ENCODE measurements around the gene SLC9C2.
"Not testable (repeated sequence)": the region's sequence is repeated elsewhere in the genome, so short reads cannot be mapped to it uniquely, and the experiment has no call there.

SLC9C2 gene

DNA sequence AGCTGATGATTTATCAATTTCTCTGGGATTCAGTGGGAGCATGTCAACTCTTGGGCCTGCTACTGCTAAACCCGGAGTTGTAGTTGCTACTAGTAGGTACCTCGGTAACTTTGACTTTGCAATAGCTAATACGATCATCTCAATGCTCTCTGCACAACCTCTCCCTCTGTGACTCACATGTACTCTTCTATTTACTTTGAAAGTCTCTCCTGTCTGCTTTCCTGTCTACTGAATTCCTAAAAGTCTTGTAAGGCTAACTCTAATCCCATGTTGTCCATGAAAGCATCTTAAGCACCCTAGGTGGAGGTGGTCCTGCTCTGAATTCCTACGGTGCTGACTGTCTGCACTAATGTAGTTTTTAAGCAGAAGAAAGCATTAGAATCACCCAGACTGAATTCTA lies 29.3 kb downstream of the SLC9C2 start:
- DNase-seq = no peak

DNA sequence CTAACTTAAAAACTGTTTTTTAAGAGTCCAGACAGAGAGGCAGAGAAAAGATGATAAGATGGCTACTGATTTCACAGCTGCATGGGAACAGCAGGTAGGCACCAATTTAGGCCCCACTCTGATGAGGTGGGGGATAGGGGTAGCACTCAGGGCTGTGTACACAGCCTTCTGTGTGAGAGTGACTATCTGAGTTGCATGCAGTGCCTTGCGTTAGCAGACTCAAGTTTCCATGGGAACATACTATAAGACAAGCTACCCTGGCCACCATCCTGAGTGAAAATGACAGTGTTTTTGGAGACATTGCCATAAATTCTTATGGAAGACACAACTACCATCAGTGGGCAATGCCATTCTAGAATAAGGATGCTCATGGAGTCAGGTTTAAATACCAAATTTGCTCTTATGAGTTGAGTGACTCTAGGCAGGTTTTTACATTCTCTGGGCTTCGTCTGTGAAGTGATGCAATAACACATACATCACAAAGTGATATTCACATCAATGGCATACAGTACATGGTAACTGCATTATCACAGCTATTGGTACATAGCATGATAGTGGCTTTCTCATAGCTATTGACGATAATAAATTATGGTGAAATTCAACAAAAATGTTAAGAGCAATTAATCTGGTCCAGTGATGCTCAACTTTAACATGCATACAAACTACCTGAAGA lies 30.5 kb downstream of the SLC9C2 start:
- DNase-seq = no peak

DNA sequence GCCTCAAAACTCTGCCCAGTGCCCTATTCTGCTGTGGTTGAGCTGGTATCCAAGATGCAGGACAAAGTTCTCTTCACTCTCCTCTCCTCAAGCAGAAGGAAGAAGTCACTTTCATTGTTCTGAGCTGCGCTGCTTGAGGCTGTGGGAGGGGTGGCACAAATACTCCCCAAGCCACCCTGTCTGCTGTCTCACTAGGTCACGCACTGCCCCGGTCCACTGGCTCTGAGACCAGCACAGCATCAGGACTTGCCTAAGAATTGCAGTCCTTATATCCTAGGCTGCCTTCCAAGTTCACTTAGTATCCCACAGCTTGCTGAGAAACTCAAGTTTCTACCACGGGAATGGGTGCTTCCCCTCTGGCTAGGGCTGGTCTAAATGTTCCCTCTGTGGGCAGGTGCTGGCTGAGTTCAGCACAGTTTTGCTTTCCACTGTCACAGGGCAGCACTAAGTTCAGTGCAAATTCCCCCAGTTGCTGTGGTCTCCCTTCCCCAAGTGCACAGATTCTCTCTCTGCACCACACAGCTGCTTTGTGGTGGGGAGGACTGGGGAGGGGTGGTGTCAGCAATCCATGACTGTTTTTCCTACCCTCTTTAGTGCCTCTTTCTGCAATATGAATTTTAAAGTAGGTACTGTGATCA lies 32.4 kb downstream of the SLC9C2 start:
- no peak for DNase-seq

DNA sequence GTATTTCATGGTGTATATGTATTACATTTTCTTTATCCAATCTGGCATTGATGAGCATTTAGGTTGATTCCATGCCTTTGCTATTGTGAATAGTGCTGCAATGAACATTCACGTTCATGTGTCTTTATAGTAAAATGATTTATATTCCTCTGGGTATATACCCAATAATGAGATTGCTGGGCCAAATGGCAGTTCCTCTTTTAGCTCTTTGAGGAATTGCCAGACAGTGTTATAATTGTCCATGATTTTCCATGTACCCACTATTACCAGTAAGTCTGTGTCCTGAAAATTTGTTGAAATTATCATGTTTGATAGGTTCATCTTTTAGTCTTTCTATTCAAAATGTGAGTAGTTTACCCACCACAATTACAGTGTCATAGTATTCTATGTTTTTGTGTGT lies 34.4 kb downstream of the SLC9C2 start:
- DNase-seq = no peak

DNA sequence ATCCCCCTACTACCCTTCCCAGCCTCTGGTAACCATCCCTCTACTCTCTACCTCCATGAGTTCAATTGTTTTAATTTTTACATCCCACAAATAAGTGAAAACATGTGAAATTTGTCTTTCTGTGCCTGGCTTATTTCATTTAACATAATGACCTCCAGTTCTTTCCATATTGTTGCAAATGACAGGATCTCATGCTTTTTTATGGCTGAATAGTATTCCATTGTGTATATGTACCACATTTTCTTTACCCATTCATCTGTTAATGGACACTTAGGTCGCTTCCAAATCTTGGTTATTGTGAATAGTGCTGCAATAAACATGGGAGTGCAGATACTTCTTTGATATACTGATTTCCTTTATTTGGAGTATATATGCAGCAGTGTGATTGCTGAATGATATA lies 39.0 kb downstream of the SLC9C2 start:
- not testable (repeated sequence) for DNase-seq

DNA sequence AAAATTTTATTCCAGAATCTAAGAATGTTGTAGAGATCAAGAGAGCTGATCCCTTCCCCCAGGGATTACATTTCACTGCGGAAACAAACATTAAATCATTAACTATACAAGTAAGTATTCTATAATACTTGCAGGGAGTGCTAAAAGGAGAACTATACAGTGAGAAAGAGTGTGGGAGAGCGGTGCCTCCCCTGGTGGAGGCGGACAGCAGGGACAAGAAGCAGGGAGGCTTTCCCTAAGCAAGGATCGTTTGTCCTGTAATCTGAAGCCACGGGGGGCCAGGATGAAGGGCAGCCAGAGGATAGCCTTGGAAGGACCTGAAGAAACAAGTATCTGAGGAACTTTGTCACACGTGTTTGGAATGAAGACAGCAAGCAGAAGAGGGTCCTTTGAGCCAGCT lies 40.1 kb downstream of the SLC9C2 start:
- no peak for DNase-seq

DNA sequence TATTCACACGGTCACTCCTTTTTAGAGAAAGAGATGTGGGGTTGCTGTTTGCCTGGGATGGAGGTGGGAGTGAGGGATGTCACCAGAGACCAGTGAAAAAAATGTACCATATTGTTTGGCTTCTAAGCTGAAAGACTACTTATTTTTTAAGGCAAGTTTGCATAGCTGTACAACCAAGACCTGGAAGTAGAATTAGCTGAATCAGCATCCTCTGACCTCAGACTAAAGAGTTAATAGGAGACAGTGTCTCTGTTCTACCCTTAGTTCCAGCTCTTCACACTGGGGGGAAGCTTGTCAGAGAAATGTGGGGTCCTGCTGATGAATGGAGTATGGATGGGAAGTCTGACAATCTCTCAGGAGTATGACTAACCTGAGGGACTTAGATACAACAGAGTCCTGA lies 41.6 kb downstream of the SLC9C2 start:
- no peak for DNase-seq

DNA sequence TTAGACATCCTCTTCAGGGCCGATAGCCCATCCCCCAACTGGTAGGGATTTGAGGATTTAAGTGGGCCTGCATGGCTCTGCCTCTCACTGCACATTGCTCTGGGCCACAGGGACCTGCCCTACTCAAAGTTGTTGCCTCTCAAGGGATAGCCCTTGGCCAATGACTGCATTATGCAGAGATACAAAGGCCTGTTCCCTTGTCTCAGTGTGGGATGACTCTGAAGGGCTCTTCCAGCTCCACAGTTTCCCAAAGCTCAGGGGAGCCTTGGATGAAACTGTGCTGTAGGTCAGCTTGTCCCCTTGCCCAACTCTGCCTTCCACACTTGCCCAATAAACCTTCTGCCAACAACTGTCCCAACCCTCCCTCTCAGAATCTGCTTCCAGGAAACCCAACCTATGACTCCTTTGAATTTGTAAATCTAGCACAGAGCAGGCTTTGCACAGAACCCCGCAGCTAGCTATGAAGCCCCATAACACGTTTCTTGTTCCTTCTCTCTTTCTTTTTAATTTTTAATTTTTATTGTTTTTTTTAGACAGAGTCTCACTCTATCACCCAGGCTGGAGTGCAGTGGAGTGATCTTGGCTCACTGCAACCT lies 42.5 kb downstream of the SLC9C2 start:
- no peak for DNase-seq

DNA sequence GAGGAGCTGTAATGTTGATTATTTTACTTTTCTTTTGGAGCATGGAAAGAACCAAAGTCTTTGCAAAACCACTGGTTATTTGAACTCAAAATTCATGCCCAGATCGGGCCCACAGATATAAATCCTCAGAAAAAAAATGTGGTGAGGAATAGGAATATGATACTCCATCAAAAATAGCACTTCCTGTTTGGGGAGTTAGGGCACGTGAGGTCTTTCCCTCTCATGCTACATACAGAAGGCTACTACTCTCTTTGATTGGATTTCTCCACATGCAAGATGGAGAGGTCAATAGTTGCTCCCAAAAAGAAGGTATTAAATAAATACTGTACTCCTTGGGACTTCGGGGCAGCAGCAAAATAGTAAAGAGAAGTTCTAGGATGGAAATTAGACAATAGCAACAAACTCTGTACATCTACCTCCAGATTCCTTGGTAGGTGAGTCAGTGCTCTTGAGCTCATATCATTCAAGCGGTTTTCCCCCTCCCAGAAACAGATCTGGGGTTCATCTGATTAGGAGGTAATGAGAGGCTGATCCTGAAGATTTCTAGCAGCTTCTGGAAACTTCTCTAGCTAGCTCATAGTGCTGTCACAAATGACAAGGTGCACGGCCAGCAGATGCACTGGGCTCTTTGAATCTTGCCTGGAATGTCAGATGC lies 47.1 kb downstream of the SLC9C2 start:
- no peak for DNase-seq

DNA sequence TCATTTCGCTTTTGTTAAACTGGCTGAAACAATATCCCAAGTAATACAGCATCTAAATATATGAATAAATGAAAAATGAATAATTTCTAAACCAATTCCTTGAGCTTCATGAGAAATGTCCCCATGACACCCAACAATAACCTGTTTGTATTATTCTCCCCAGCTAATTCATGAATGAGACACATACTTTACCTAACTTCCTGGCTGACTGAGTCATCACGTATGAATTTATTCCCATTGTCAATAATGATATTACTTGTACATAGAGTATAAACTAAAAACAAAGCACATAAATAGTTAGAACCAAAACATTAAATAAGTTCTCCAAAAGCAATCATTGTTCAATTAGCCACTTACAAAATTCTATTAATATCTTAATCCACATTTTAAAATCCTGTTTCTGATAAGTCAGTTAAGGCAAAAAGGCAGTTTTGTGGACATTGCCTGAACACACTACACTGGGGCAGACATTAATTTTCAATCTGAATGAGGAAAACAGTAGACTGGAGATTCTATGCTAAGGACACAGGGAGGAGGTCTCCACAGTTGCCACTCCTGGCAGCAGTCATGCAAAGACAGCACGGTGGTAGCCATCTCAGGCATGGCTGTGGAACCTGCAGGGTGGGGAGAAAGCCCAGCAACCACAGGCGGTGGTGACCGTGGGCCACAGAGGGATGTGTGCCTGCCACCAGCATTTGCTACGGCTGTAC lies 48.2 kb downstream of the SLC9C2 start:
- DNase-seq = no peak

DNA sequence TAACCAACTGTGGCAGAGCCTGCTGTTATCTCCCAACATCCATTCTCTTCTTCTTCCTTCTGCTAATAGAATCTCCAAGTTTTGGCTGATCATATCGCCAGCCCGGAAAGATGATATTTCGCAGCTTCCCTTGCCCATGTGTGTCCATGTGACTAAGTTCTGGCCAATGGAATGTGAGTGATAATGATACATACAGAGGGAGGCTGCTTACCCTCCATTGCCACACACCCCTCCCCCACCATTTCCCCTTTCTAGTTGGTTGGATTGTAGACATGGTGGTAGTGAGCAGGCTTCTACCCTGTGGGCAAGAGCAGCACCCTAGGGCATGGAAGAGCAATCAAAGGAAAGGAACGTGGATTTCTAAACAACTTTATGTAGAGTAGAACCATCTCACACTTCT lies 48.8 kb downstream of the SLC9C2 start:
- DNase-seq = no peak

DNA sequence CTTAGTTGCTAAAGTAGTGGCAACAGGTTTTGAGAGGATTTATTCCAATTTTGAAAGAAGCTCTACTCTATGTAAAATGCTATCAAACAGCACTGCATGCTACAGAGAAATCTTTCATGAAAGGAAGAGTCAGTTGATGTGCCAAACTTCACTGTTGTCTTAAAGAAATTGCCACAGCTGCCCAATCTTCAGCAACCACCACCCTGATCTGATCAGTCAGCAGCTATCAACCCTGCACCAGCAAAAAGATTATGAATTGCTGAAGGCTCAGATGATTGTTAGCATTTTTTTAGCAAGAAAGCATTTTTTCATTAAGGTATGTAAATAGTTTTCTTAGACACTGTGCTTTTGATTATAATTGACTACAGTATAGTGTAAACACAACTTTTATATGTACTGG lies 49.6 kb downstream of the SLC9C2 start:
- no peak for DNase-seq

DNA sequence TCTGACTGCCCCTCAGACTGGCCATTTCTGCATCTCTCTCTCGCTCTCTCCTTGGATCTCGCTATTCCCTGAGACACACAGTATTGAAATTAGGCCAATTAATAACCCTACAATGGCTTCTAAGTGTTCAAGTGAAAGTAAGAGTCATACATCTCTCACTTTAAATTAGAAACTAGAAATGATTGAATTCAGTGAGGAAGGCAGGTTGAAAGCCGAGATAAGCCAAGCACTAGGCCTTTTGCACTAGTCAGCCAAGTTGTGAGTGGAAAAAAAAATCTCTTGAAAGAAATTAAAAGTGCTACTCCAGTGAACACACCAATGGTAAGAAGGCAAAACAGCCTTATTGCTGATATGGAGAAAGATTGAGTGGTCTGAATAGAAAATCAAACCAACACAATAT lies 51.2 kb downstream of the SLC9C2 start:
- no peak for DNase-seq

DNA sequence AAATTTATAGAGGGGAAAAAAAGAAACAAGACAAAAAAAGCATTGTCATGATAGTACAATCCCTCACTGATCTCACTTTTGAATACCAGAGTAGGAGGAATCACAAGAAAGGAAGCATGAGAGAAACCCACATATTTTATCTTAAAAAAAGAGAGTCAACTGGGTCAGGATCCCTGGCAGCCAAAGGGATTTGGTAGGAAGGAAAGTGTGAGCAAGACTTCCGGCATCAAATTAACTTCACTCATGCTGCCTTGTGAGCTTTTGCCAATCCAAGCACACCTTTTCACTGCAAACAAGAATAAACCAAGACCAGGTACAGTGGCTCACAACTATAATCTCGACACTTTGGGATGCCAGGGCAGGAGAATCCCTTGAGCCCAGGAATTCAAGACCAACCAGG lies 53.1 kb downstream of the SLC9C2 start:
- no peak for DNase-seq

DNA sequence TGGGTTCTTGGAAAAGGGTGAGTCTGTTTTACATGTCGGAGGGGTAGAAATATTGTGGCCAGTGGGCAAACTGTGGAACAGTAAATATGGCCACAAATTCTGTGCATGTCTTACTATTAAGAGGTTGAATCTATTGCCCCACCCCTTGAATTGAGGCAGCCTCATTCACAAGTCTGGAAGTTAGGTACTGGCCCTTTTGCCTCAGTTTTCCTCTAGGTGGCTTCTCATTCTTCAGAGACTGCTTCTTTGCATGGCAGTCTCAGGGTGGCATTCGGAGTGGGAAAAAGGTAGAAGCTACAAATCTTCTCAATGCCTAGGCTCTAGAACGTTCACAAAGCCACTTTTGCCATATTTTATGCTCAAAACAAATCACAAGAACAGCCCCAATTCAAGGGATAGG lies 57.2 kb downstream of the SLC9C2 start:
- no peak for DNase-seq

DNA sequence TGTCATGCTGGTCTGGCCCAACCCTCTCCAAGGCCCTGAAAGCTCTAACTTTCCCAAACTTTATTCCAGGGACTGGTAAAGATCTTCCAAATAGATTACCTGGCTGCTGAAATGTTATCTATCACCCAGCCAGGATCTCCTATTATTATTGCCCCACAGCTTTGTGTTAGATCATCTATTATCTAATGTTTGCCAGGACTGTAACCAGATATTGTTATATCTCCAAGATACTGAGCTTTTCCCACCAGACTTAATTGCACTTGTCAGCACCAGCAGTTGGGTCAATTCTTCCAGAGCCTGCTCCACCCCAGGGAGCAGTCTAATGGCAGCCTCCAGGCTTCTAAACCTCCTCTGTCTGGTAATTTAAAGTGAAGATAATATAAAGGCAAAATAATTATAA lies 66.6 kb downstream of the SLC9C2 start:
- DNase-seq = no peak

DNA sequence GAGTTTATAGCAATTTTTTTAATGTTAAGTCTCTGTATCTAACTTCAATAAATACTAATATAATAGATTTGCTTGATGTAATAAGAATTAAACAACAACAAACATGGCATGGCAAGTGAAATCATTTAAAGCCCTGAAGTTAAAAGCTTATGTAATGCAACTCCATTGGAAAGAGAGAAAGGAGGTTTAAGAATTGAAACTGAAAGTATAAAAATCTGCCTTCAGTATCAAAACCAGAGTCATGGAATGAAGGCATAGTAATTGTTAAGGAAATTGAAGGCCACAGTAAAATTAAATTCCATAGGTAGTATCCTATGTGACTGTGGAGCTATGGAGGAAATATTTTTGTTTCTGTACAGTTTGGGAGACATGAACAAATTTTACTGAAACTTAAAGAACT lies 70.6 kb downstream of the SLC9C2 start:
- DNase-seq = no peak

DNA sequence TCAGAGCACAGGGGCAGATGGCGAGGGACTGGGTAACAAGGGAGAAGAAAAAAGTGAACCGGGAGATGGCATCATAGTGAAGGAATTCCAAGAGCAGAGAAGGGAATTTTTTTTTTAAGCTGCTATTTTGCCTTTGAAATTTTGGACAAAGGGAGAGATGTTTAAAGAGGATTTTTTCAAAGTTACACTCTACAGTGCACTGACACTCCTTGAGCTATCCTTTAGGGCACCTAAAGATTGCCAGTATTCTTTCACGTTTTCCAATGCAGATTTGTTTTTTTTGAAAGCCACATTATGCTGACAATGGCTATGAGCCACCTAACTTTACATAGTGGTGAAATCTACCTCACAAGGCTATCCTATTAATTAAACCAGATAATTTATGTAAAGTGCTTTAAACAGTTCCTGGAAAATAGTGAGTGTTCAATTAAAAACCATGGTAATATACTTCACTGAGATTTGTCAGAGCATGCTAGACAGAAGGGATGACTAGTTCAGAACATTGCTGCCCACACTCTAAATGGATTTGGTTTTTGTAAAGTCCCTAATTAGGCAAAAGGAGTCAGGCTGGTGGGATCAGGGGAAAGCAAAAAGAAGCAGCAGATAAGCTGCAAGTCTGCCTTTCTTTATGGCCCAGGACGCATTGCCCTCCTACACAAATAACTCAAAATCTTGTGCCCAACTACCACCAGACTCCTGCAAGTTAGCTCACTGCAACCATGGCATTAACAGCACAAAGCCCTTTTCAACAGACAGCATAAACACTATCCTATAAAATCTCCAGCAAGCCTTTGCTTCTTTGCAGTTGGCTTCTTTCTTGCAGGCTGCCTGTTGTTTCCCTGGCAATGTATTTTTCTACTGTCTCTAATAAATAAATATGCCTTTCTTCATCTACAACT lies 71.8 kb downstream of the SLC9C2 start:
- DNase-seq = no peak

DNA sequence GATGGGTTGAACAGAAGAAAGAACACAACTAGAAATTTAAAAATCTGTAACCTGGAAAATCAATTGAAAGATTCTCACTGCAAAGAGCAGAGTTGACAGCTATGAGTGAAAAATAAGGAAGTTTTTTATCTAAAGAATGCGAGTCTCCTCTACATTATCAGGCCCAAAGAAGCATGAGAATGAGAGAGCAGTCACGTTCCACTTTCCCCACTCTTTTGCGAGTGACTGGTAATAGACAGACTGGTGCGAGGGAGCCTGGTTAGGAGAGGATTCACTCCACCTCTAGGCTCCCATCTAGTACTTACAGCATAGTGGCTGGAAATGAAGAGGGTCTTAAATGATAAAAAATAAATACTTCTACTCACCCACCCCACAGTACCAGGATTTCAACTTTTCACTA lies 73.8 kb downstream of the SLC9C2 start:
- no peak for DNase-seq

DNA sequence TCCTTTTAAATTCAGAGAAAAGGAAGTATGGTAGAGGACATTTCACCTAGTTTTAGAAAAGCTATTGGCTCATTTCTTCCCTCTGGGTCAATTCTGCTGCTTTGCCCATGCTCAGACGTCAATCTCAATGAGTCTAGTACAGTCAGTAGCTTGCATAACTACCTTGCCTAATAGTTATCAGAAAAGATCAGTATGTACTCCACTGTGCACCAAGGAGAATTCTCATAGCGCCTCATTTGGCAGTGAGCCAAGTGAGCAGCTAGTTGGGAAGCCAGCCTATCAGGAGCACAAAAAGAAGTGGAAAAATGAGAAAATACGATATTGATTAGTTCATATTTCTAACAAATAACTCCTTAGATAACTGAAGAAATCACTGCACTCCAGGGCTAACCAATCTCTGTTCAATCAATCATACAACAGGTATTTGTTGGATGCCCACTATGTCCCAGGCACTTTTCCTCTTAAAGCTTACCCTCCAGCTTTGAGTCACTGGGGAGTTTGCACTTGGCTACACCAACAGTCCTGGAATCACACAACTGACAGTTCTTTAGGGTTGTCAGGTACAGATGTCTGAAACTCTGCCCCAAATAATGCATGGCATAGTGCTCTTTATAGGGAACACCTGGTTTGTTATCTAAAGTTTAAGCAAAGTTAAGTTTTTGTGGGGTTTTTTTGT lies 75.6 kb downstream of the SLC9C2 start:
- no peak for DNase-seq

DNA sequence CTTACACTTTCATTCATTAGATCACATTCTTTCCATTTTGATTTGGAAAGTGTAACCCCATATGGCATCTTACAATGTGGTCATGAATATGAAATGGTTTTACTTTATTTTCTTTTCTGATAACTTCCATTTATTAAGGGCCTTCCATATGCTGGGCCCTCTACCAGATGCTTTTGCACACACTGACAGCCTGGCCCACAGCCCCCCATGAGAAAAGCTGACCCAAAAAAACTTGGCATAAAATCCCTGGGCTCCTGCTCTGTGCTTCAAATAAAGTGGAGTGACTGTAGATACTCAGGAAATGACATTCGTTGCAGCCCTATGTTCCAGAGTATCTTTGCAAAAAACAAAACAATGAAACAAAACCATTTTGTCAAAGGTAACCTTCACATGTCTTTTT lies 76.9 kb downstream of the SLC9C2 start:
- no peak for DNase-seq

DNA sequence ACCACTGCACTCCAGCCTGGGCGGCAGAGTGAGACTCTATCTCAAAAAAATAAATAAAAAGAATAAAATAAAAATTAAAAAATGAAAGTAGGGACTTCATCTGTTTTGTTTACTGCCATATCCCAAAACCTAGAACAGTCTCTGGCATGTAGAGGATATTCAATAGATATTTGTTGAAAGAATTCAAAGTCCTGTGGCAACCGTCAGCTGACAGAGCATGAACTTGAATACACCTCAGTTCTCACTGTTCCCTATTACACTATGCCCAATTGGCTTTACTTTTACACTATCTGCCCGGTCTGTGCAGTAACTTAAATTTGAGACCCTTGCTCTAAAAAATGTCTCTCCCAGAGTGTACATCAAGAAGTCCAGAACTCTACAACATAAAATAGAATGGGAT lies 79.5 kb downstream of the SLC9C2 start:
- DNase-seq = no peak
